ENCODE measurements around the gene PGLYRP2.

DNA sequence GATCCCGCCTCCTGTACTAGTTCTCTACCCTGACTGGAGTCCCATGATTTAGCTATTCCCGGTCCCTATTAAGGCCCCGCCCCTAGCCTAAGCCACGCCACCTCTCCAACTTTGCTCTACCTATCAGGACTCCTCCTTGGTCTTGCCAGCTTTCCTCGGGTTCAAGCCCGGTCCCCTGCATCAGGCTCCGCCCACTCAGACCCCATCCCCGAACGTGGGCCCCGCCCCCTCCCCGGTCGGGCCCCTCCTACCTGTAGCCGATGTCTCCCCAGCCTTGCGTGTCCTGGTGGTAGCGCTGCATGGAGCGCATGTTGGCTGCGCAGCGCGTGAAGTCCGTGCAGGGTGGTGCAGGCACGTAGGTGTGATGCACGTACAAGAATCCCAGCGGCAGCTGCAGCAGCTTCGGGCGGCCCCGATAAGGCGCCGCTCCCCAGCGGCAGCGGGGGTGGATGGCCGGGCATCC lies 7.6 kb downstream of the PGLYRP2 start:
- TF ChIP-seq POLR2A (IDR thresholded peaks at IDR 0.05) (no peak), POLR2AphosphoS5 (IDR thresholded peaks at IDR 0.05) (no peak)
- TF ChIP-seq, protein P1, sequence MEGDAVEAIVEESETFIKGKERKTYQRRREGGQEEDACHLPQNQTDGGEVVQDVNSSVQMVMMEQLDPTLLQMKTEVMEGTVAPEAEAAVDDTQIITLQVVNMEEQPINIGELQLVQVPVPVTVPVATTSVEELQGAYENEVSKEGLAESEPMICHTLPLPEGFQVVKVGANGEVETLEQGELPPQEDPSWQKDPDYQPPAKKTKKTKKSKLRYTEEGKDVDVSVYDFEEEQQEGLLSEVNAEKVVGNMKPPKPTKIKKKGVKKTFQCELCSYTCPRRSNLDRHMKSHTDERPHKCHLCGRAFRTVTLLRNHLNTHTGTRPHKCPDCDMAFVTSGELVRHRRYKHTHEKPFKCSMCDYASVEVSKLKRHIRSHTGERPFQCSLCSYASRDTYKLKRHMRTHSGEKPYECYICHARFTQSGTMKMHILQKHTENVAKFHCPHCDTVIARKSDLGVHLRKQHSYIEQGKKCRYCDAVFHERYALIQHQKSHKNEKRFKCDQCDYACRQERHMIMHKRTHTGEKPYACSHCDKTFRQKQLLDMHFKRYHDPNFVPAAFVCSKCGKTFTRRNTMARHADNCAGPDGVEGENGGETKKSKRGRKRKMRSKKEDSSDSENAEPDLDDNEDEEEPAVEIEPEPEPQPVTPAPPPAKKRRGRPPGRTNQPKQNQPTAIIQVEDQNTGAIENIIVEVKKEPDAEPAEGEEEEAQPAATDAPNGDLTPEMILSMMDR (IDR thresholded peaks at IDR 0.05): no peak

All from upper lobe of left lung (tissue), 4 donors.